ENCODE data around the gene STK39.
"Not testable (repeated sequence)": the region's sequence is repeated elsewhere in the genome, so short reads cannot be mapped to it uniquely, and the experiment has no call there.

STK39 gene

GRCh38 chr2:168079236-168079635 is 168.2 kb downstream of the STK39 start:
- DNase-seq: no peak

GRCh38 chr2:168076731-168077130 is 170.7 kb downstream of the STK39 start:
- no peak for DNase-seq

- DNase-seq: no peak
These were observed 171.9 kb downstream of the STK39 start for GRCh38 chr2:168075446-168075845.

DNA sequence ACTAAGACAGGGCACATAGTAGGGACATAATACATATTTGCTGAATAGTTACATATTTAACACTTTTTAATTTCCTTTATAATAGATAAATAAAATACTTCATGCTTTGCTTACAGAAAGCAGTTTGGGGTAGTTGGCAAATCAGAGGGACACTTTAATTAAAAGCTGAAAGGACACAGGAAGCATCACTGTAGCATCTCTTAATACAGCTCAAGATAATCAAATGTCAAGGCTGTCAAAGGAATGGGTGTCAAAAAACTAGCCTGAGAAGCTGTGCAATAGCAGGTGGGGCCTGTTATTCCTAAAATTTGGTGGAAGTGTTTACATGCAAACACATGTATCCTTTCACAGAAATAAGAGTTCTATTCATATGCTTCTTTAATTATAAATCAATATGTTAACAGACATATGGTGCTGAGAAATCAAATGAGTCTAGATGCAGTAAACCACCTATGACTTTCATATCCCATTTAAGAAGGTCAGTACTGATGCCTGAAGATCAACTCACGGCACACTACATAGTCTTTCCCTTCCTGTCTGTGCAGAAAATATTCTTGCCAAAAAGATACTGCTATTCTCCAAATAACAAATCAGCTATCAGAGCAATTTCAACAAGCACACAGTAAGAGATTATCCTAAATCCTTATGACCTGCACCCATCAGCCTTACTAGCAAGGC is 174.6 kb downstream of the STK39 start:
- no peak for DNase-seq

- no peak for DNase-seq
These were observed 183.1 kb downstream of the STK39 start for GRCh38 chr2:168064011-168064998.

DNA sequence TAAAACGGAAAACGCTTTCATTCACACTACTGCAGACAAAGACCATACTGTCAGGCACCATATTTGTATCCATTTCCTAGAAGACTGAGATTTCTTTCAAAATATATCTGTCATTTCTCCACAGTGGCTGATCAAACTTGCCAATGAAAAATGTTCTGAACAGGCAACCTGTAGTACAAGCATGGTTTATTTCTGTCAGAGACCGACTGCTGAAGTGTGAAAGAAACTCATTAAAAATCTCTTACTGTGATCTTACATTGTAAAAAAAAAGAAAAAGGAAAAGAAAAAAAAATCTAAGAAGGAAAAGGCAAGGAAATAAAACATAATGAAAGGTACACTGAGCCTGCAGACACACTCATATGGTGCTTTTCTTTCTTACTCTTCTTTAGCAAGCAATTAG is 184.5 kb downstream of the STK39 start:
- DNase-seq: no peak

DNA sequence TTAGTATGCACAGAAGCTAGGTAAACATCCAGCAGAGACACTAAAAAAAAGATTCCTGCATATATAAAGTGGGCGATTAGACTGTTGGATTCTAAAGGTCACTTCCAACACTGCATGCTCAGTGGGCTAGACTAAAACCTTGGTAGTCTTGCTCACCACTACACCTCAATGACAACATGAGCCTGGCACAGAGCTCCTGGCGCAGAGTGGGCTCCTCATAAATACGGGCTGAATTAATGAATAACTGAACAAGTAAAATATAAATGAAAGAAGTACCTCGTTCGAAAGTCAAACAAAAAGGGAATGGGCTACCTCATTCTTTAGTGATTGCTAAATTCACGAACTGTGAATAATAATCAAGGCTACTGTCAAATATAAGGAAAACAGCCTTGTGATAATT is 185.3 kb downstream of the STK39 start:
- no peak for DNase-seq

- no peak for DNase-seq
These were observed 186.2 kb downstream of the STK39 start for GRCh38 chr2:168060986-168061750.

- DNase-seq: no peak
These were observed 187.6 kb downstream of the STK39 start for GRCh38 chr2:168059758-168060157.

DNA sequence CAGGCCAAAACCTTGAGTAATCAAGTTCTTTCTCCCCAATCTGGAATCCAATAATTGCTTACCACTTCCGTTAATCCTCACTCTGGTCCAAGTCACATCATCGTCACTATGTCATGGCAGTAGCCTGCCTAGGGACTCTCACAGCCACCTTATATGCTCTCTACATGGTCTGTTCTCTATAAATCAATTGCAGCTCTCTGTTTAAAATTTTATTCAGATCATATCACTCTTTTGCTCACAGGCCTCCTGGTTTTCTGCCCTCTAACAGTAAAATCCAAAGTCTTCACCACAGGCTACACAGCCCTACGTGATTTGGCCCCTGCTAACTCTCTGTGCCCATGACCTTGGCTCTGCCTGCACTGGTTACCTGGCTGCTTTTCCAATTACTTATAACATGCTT is 188.7 kb downstream of the STK39 start:
- DNase-seq: no peak

- DNase-seq: no peak
These were observed 191.1 kb downstream of the STK39 start for GRCh38 chr2:168056242-168056787.

DNA sequence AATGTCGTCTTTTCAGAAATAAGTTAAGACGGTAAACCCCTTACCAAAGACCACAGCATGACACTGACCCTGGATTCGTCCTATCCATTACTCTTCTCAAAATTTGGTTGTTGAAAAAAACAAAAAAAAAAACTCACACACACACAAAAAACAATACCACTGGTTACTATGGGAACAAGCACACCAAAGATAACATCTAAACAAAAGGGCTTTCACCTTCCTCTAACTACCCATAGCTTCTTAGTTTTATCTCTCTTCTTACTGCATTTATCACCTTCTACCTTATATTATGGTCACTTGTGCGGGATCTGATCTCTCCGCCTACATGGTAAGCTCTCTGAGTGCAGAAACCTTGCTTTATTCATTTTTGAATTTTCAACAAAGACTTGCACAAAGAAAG is 192.7 kb downstream of the STK39 start:
- DNase-seq: no peak

DNA sequence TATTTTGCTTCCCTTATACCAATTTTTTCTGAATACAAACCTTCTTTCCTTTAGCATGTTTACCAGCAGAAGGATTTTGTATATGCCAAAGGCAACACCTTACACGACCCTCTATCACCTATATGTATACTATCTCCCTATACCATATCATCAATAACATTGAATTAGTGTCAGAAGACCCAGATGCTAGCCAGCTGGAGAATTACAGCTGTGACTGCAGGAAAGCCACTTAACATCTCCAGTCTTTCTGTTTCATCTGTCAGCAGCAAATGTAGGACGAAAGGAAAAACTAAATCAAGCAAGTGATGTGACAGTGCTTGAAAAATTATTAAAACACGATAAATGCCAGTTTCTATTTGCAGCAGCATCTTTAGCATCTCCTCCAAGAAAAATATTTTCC is 193.7 kb downstream of the STK39 start:
- DNase-seq: no peak

GRCh38 chr2:168052773-168053172 is 194.6 kb downstream of the STK39 start:
- DNase-seq: no peak

GRCh38 chr2:168050377-168050776 is 197.0 kb downstream of the STK39 start:
- no peak for DNase-seq

- no peak for DNase-seq
These were observed 197.8 kb downstream of the STK39 start for GRCh38 chr2:168049609-168050008.

GRCh38 chr2:168047091-168047690 is 200.2 kb downstream of the STK39 start:
- DNase-seq: no peak

- no peak for DNase-seq
These were observed 202.8 kb downstream of the STK39 start for GRCh38 chr2:168044579-168044978.

- DNase-seq: no peak
These were observed 203.2 kb downstream of the STK39 start for GRCh38 chr2:168044176-168044575.

GRCh38 chr2:168042127-168042824 is 205.1 kb downstream of the STK39 start:
- DNase-seq: not testable (repeated sequence)

GRCh38 chr2:168039881-168040280 is 207.5 kb downstream of the STK39 start:
- no peak for DNase-seq

GRCh38 chr2:168037778-168038177 is 209.6 kb downstream of the STK39 start:
- DNase-seq: no peak

Data from SW 1271 (cell line).